Subcutaneous adipose tissue (tissue), 4 donors: ENCODE measurements around the gene SGMS2. TPM values are rescaled to one million over a fixed set of nuclear protein-coding genes. Genes with fewer than 3 reads are reported as not detected.

ENCODE experiments used
- CTCF ChIP-seq: fragments of 450-650 bp; IDR thresholded peaks from one replicate; pipeline ENCODE4 v1.5.1; 2016; ENCODE audit warnings: low read depth, mild to moderate bottlenecking, control low read depth, antibody characterized with exemption, moderate library complexity
- total RNA-seq, 4 donors: library from RNA; depleted of rRNA; stranded (reverse); fragments of >200 nt; gene quantifications; one replicate each; pipeline ENCODE4 v1.1.0, GENCODE V29; 2016

Gene SGMS2
- total RNA-seq, 4 donors from 2014 or later, result 24.1 to 82.8 (median 59.6) TPM

GRCh38 chr4:107828315-107829090, 3.8 kb downstream of the SGMS2 start:
- no peak for TF ChIP-seq CTCF

DNA sequence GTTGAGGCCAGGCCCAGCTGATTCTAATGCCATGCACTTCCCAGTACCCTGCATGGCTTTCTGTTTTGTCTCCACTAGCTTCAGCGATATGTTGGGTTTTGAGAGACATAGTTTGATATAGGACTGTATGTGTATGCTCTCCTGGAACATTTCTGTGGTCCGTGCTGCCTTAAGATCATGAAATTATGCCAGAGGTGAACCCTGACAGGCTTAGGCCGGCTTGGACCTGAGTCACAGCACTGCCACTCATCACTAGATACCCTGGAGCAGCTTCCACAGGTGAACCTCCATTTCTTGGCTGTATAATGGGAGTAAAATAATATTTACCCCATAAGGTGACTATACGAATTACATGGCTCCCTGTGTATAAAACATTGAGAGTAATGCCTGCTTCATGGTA, 6.4 kb downstream of the SGMS2 start:
- TF ChIP-seq CTCF, result no peak

DNA sequence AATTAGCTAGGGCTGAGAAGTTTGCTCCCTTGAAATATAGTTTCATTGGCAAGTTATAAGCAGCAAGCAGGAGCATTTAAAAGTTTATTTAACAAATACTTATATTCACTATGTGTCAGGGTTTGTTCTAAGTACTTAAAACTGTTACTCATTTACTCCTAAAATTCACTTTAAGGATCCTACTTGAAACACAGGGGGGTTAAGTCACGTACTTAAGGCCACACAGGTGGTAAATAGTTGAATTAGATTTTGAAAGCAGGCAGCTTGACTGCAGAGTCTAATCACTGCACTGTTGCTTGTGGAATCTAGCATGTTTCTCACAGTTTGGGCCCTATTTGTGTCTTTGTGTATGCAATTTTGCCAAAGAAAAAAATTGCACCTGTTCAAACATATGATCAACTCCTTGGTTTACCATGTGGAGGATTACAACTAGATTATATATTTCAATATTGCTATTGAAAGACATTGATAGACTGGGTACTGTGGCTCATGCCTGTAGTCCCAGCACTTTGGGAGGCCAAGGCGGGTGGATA, 7.6 kb downstream of the SGMS2 start:
- TF ChIP-seq CTCF, result no peak

- no peak for TF ChIP-seq CTCF
Observed at GRCh38 chr4:107834241-107834794, 9.6 kb downstream of the SGMS2 start.

- TF ChIP-seq CTCF, result no peak
Observed at GRCh38 chr4:107835406-107835805, 10.7 kb downstream of the SGMS2 start.

- TF ChIP-seq CTCF, result no peak
Observed at GRCh38 chr4:107837317-107837716, 12.6 kb downstream of the SGMS2 start.

- no peak for TF ChIP-seq CTCF
Observed at GRCh38 chr4:107837776-107838618, 13.3 kb downstream of the SGMS2 start.
